ENCODE measurements around the gene RAG1.

RAG1 gene

GRCh38 chr11:36569095-36569494 is 1.3 kb downstream of the RAG1 start:
- Histone ChIP-seq H3K36me3 (replicated peaks) (no peaks in the 10 kb centered on the region), H3K4me3 (no peak overlapping the region), H3K4me1 (peaks cover 2% of the 10 kb centered on the region; the same call in 1 of the 2 replicates), H3K27me3 (ENCODE audit: low read depth) (peaks cover 9% of the 10 kb centered on the region), H3K9me3 (no peaks in the 10 kb centered on the region)
- in situ Hi-C loops (cut with MboI; ENCODE audit: low sequenced_read_pairs), result no loop called here
- DNase-seq (ENCODE audit: low spot score in 2 of 2), result no peak

DNA sequence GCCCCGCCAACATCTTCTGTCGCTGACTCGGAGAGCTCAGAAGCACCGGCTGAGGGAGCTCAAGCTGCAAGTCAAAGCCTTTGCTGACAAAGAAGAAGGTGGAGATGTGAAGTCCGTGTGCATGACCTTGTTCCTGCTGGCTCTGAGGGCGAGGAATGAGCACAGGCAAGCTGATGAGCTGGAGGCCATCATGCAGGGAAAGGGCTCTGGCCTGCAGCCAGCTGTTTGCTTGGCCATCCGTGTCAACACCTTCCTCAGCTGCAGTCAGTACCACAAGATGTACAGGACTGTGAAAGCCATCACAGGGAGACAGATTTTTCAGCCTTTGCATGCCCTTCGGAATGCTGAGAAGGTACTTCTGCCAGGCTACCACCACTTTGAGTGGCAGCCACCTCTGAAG is 6.7 kb downstream of the RAG1 start:
- Histone ChIP-seq H3K27me3 (ENCODE audit: low read depth) (peaks cover 9% of the 10 kb centered on the region), H3K4me1 (no peaks in the 10 kb centered on the region), H3K4me3 (no peak overlapping the region), H3K36me3 (replicated peaks) (no peaks in the 10 kb centered on the region), H3K9me3 (no peaks in the 10 kb centered on the region)
- no peak for DNase-seq (ENCODE audit: low spot score in 2 of 2)
- in situ Hi-C loops (cut with MboI; ENCODE audit: low sequenced_read_pairs), result no loop called here

- Histone ChIP-seq H3K4me3 (no peak overlapping the region), H3K9me3 (no peaks in the 10 kb centered on the region), H3K27me3 (ENCODE audit: low read depth) (peaks cover 4% of the 10 kb centered on the region), H3K36me3 (replicated peaks) (no peaks in the 10 kb centered on the region), H3K4me1 (no peaks in the 10 kb centered on the region)
- in situ Hi-C loops (cut with MboI; ENCODE audit: low sequenced_read_pairs), result no loop called here
- DNase-seq (ENCODE audit: low spot score in 2 of 2), result no peak
Measured at GRCh38 chr11:36577373-36577772, 9.6 kb downstream of the RAG1 start.

DNA sequence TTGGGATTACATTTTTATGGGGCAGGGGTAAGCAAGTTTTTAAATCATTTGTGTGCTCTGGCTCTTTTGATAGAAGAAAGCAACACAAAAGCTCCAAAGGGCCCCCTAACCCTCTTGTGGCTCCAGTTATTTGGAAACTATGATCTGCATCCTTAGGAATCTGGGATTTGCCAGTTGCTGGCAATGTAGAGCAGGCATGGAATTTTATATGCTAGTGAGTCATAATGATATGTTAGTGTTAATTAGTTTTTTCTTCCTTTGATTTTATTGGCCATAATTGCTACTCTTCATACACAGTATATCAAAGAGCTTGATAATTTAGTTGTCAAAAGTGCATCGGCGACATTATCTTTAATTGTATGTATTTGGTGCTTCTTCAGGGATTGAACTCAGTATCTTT is 10.1 kb downstream of the RAG1 start:
- H3K27me3 ChIP-seq (ENCODE audit: low read depth), result peaks cover 2% of the 10 kb centered on the region; the same call in 1 of the 2 replicates

GRCh38 chr11:36578458-36578857 is 10.7 kb downstream of the RAG1 start:
- Histone ChIP-seq H3K4me1 (no peaks in the 10 kb centered on the region), H3K36me3 (replicated peaks) (no peaks in the 10 kb centered on the region), H3K27me3 (ENCODE audit: low read depth) (no peaks in the 10 kb centered on the region), H3K9me3 (no peaks in the 10 kb centered on the region), H3K4me3 (no peak overlapping the region)
- no peak for DNase-seq (ENCODE audit: low spot score in 2 of 2)
- in situ Hi-C loops (cut with MboI; ENCODE audit: low sequenced_read_pairs), result no loop called here

More for the DNA sequence above, 10.1 kb downstream of the RAG1 start:
- in situ Hi-C loops (cut with MboI; ENCODE audit: low sequenced_read_pairs), result no loop called here
- Histone ChIP-seq H3K9me3 (no peaks in the 10 kb centered on the region), H3K4me3 (no peak overlapping the region), H3K36me3 (replicated peaks) (no peaks in the 10 kb centered on the region), H3K4me1 (no peaks in the 10 kb centered on the region)
- DNase-seq (ENCODE audit: low spot score in 2 of 2), result no peak

GRCh38 chr11:36581536-36581935 is 13.7 kb downstream of the RAG1 start:
- no peak for DNase-seq (ENCODE audit: low spot score in 2 of 2)
- in situ Hi-C loops (cut with MboI; ENCODE audit: low sequenced_read_pairs), result no loop called here
- Histone ChIP-seq H3K9me3 (no peaks in the 10 kb centered on the region), H3K27me3 (ENCODE audit: low read depth) (no peaks in the 10 kb centered on the region; the same call in 1 of the 2 replicates), H3K4me1 (no peaks in the 10 kb centered on the region), H3K36me3 (replicated peaks) (no peaks in the 10 kb centered on the region), H3K4me3 (no peak overlapping the region)

- Histone ChIP-seq H3K36me3 (replicated peaks) (no peaks in the 10 kb centered on the region), H3K4me3 (no peak overlapping the region), H3K4me1 (no peaks in the 10 kb centered on the region), H3K27me3 (ENCODE audit: low read depth) (no peaks in the 10 kb centered on the region; the same call in 1 of the 2 replicates), H3K9me3 (no peaks in the 10 kb centered on the region)
- in situ Hi-C loops (cut with MboI; ENCODE audit: low sequenced_read_pairs), result no loop called here
- no peak for DNase-seq (ENCODE audit: low spot score in 2 of 2)
Measured at GRCh38 chr11:36583667-36584066, 15.9 kb downstream of the RAG1 start.

GRCh38 chr11:36586543-36586942 is 18.7 kb downstream of the RAG1 start:
- DNase-seq (ENCODE audit: low spot score in 2 of 2), result no peak
- in situ Hi-C loops (cut with MboI; ENCODE audit: low sequenced_read_pairs), result no loop called here
- H3K36me3 ChIP-seq (replicated peaks), result no peaks in the 10 kb centered on the region
- H3K4me1 ChIP-seq, result no peaks in the 10 kb centered on the region
- no peaks in the 10 kb centered on the region for H3K9me3 ChIP-seq
- no peak overlapping the region for H3K4me3 ChIP-seq
- peaks cover 18% of the 10 kb centered on the region for H3K27me3 ChIP-seq (ENCODE audit: low read depth)

DNA sequence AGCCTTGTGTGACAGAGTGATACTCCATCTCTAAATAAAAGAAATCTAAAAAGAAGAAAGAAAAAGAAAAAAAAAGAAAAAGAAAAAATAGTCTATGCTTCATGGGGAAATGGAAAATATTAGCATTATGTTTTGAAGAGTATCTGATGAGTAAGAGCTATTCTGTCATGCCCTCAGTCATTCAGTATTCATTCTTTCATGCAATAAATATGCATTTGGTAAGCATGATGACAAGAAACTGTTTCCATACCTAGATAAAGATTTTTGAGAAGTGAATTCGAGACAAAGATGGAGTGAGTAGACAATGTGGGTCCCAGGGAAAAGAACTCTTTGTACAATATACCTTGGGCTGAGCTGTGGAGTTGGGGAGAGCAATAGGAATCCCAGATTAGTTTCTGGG is 20.3 kb downstream of the RAG1 start:
- Histone ChIP-seq H3K27me3 (ENCODE audit: low read depth) (peaks cover 19% of the 10 kb centered on the region), H3K4me1 (no peaks in the 10 kb centered on the region), H3K4me3 (no peak overlapping the region), H3K9me3 (no peaks in the 10 kb centered on the region), H3K36me3 (replicated peaks) (no peaks in the 10 kb centered on the region)
- in situ Hi-C loops (cut with MboI; ENCODE audit: low sequenced_read_pairs), result no loop called here
- no peak for DNase-seq (ENCODE audit: low spot score in 2 of 2)

GRCh38 chr11:36590513-36590912 is 22.7 kb downstream of the RAG1 start:
- H3K4me1 ChIP-seq, result peaks cover 5% of the 10 kb centered on the region
- in situ Hi-C loops (cut with MboI; ENCODE audit: low sequenced_read_pairs), result no loop called here
- H3K36me3 ChIP-seq (replicated peaks), result no peaks in the 10 kb centered on the region
- H3K27me3 ChIP-seq (ENCODE audit: low read depth), result peaks cover 19% of the 10 kb centered on the region
- H3K4me3 ChIP-seq, result no peak overlapping the region
- no peaks in the 10 kb centered on the region for H3K9me3 ChIP-seq
- DNase-seq (ENCODE audit: low spot score in 2 of 2), result no peak

DNA sequence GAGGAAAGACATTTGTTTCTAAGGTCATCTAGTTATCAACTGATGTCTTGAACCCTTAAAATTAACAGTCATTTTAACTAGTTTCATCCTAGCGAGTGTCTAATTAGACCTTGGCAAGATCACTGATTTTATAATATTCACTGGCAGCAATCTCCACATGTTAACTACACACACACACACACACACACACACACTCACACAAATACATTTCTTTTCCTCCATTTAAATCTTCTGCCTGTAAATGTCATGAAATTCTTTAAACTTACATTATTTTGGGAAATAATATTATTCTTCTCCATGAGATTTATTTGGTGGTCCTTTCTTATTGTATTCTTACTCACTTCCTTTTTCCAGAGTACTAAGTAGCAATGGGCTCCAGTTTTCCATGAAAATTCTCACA is 23.6 kb downstream of the RAG1 start:
- in situ Hi-C loops (cut with MboI; ENCODE audit: low sequenced_read_pairs), result no loop called here
- Histone ChIP-seq H3K4me1 (peaks cover 5% of the 10 kb centered on the region), H3K27me3 (ENCODE audit: low read depth) (peaks cover 19% of the 10 kb centered on the region), H3K9me3 (no peaks in the 10 kb centered on the region), H3K4me3 (no peak overlapping the region), H3K36me3 (replicated peaks) (no peaks in the 10 kb centered on the region)
- DNase-seq (ENCODE audit: low spot score in 2 of 2), result no peak

DNA sequence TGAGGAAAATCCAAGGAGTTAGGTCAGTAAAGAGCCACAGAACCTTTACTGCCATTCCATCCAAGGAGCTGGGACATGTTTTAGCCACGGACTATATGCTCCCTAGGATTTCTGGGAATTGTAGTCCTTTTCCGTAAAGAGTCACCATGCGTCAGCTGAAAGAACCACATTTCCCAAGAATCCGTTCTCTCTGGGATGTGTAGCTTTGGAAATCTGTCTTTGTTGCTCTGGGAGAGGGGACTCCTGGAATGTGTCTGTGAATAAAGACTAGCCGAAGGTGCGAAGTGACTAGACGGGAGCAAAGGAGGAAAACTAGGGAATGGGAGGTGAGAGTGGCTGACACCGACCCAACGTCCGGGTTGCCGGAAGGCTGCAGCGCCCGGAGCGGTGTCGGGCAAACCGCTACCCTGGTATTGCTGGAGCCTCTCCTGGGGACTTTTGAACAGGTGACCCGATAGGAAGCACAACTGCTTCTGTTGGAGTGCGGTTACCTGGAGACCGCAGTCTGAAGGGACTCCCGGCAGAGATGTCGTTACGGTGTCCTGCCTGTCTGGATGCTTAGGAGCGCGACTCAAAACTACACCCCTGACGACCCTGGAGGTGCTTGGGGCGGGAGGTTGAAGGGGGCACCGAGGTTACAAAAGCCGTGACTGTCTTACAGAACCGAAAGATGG is 26.6 kb downstream of the RAG1 start, which contains the start of gene IFTAP:
Gene IFTAP (plus strand): TSS at position 187 of the 674 bp plus-strand sequence. CDS start 15,602 bp downstream, outside the sequence.
- peak; percentile 67 to 96 for DNase-seq (ENCODE audit: low spot score in 2 of 2)
- in situ Hi-C loops (cut with MboI; ENCODE audit: low sequenced_read_pairs), result no loop called here
- Histone ChIP-seq H3K4me1 (peaks cover 5% of the 10 kb centered on the region), H3K9me3 (no peaks in the 10 kb centered on the region), H3K36me3 (replicated peaks) (no peaks in the 10 kb centered on the region), H3K27me3 (ENCODE audit: low read depth) (peaks cover 17% of the 10 kb centered on the region), H3K4me3 (peak within 1 kb of the TSS; percentile 50)

DNA sequence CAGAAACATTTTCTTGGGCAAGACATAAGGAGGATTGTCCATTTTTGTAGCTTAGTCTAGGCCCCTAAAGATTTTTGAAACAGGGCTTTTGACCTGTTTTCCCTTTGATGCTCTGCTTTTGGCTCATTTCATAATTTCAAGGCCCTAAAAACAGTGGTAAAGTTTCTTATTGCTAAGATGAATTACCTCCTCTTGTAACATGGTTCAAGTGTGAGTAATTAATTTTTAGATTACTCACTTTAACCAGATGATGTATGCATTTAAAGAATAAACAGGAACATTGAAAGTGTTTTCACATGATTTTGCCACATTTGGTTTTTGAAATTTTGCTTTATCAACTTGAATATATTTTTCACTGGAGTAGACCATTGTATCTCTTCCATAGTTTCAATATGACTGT is 29.1 kb downstream of the RAG1 start:
- DNase-seq (ENCODE audit: low spot score in 2 of 2), result no peak
- peaks cover 5% of the 10 kb centered on the region for H3K4me1 ChIP-seq
- H3K27me3 ChIP-seq (ENCODE audit: low read depth), result no peaks in the 10 kb centered on the region
- no peaks in the 10 kb centered on the region for H3K9me3 ChIP-seq
- no peak overlapping the region for H3K4me3 ChIP-seq
- no peaks in the 10 kb centered on the region for H3K36me3 ChIP-seq (replicated peaks)
- in situ Hi-C loops (cut with MboI; ENCODE audit: low sequenced_read_pairs), result no loop called here

DNA sequence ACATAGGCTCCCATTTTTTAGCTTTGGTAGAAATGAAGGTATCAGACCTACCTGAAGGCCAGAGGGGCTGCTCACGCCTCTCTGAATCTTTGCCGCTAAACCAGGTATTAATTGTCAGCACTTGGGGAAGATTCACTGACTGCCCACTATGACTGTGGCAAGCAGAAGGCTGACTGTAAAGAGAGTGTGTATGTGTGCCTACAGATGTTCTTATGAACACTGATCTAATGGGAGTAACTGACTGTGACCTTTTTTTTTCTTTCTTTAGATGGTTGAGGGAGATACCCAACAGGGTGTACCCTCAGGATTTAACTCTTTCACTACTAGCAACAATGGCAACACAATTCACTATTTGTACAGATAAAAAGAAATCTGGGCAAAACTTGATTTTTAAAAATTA is 30.2 kb downstream of the RAG1 start, which contains the start of gene RAG2:
Gene RAG2 (minus strand): TSS at position 186 of the 400 bp plus-strand sequence. CDS start 4,068 bp downstream, outside the sequence.
- H3K9me3 ChIP-seq, result no peaks in the 10 kb centered on the region
- no peak within 1 kb of the TSS for H3K4me3 ChIP-seq
- H3K27me3 ChIP-seq (ENCODE audit: low read depth), result no peaks in the 10 kb centered on the region
- H3K36me3 ChIP-seq (replicated peaks), result no peaks in the 10 kb centered on the region
- no peak for DNase-seq (ENCODE audit: low spot score in 2 of 2)
- in situ Hi-C loops (cut with MboI; ENCODE audit: low sequenced_read_pairs), result no loop called here
- peaks cover 5% of the 10 kb centered on the region for H3K4me1 ChIP-seq

GRCh38 chr11:36600180-36600579 is 32.4 kb downstream of the RAG1 start:
- no peak for DNase-seq (ENCODE audit: low spot score in 2 of 2)
- Histone ChIP-seq H3K4me3 (no peak overlapping the region), H3K4me1 (peaks cover 2% of the 10 kb centered on the region), H3K27me3 (ENCODE audit: low read depth) (no peaks in the 10 kb centered on the region), H3K36me3 (replicated peaks) (no peaks in the 10 kb centered on the region), H3K9me3 (no peaks in the 10 kb centered on the region)
- in situ Hi-C loops (cut with MboI; ENCODE audit: low sequenced_read_pairs), result no loop called here

All from HAP-1 (cell line).